ENCODE measurements around the gene IL34. TPM values are rescaled to one million over a fixed set of nuclear protein-coding genes. Genes with fewer than 3 reads are reported as not detected.

The IL34 gene
- total RNA-seq, 3 donors from 2014 or later (not counting 1 experiment from before 2014, with no cell fraction given): 0.48 to 0.54 TPM; not detected in 1

DNA sequence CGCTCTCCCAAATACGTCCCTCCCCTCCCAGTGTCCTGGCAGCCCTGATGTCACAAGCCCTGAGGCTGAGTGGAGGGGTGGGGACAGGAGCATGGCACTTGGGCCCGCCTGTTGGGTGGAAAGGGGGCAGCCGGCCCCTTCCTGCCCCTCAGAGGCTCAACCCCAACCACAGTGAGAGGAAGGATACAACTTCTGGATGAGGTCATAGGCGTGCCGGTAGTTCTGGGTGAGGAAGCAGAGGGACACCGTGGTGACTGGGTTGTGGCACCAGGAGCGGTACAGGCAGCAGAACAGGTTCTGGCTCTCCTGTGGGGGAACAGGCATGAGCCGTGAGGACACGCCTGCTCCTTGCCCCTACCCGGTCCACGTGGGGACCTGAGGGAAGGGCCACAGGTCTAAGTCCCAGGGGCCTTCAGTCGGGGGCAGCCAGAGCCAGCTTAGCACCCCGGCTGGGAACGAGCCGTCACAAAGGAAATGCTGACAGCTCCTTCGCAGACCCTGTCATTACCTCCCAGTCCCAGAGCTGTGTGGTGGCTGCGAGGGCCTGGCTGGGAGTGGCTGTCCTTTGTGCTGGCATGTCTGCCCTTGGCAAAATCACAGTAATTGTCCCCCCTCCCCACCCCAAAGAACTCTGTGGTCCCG lies 50.7 kb downstream of the IL34 start:
- Histone ChIP-seq H3K4me1 (ENCODE audit: control insufficient read depth, insufficient read depth, low read length) (peaks cover 27% of the 10 kb centered on the region), H3K27ac (ENCODE audit: low read length) (no peak overlapping the region), H3K9me3 (ENCODE audit: control insufficient read depth, insufficient read depth, low read length) (no peaks in the 10 kb centered on the region), H3K36me3 (ENCODE audit: control insufficient read depth, insufficient read depth, low read length) (peaks cover 2% of the 10 kb centered on the region), H3K27me3 (ENCODE audit: control insufficient read depth, insufficient read depth, low read length) (no peaks in the 10 kb centered on the region), H3K4me3 (ENCODE audit: low read length) (no peak overlapping the region)
- 42% methylated on average over 16 of the region's 19 CpGs for WGBS (ENCODE audit: insufficient coverage)
- no peaks in the 10 kb centered on the region for H3K9me3 Mint-ChIP-seq
- no peaks in the 10 kb centered on the region for H3K27me3 Mint-ChIP-seq (ENCODE audit: low read depth in 2 of 2)
- ATAC-seq: peak in 2 of 3 donors; percentile 30 to 34
- H3K4me3 Mint-ChIP-seq: no peak overlapping the region
- DNase-seq: peak in 1 of 2 donors; percentile 37
- no peaks in the 10 kb centered on the region for H3K36me3 Mint-ChIP-seq
- TF ChIP-seq, protein P1, sequence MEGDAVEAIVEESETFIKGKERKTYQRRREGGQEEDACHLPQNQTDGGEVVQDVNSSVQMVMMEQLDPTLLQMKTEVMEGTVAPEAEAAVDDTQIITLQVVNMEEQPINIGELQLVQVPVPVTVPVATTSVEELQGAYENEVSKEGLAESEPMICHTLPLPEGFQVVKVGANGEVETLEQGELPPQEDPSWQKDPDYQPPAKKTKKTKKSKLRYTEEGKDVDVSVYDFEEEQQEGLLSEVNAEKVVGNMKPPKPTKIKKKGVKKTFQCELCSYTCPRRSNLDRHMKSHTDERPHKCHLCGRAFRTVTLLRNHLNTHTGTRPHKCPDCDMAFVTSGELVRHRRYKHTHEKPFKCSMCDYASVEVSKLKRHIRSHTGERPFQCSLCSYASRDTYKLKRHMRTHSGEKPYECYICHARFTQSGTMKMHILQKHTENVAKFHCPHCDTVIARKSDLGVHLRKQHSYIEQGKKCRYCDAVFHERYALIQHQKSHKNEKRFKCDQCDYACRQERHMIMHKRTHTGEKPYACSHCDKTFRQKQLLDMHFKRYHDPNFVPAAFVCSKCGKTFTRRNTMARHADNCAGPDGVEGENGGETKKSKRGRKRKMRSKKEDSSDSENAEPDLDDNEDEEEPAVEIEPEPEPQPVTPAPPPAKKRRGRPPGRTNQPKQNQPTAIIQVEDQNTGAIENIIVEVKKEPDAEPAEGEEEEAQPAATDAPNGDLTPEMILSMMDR (IDR thresholded peaks at IDR 0.05): no peak
- peaks cover 0 to 35% of the 10 kb centered on the region in 2 donors for H3K4me1 Mint-ChIP-seq
- peak overlapping the region in 1 of 2 donors; percentile 86 for H3K27ac Mint-ChIP-seq
- intact Hi-C loops (cut with micrococcal nuclease): no loop called here

DNA sequence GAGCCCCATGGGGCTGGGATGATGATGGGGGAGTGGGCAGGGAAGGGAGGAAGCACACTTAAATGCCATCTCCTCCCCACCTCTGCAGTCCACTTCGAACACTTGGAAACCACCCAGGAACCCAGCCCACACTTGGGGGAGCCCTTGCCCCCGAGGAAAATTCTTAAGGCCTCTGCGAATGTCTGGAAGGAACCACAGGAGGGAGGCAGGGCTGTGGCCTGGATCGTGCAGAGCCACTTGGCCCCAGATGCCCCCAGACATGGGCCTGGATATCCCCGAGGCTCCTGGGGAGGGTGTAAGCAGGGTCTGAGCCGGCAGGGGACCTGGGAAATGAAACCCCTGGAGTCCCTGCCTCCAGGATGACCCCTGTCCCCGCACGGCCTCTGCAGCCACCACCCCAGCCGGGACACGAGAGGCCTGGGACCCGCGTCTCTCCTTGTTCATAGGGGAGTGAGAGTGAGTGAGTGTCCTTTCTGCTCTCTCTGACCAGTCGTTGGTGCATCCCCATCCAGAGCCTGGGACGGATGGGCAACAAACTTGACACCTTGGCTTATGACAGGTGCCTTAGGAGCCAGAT lies 51.3 kb downstream of the IL34 start:
- no peak overlapping the region for H3K27ac ChIP-seq (ENCODE audit: low read length)
- ATAC-seq (no peak), DNase-seq (no peak)
- H3K27me3 ChIP-seq (ENCODE audit: control insufficient read depth, insufficient read depth, low read length): no peaks in the 10 kb centered on the region
- no peaks in the 10 kb centered on the region for H3K9me3 ChIP-seq (ENCODE audit: control insufficient read depth, insufficient read depth, low read length)
- TF ChIP-seq, protein P1 (IDR thresholded peaks at IDR 0.05): no peak
- Mint-ChIP-seq H3K9me3 (no peaks in the 10 kb centered on the region), H3K4me3 (no peak overlapping the region), H3K36me3 (no peaks in the 10 kb centered on the region), H3K27ac (no peak overlapping the region), H3K4me1 (peaks cover 0 to 35% of the 10 kb centered on the region in 2 donors), H3K27me3 (ENCODE audit: low read depth in 2 of 2) (no peaks in the 10 kb centered on the region)
- peaks cover 27% of the 10 kb centered on the region for H3K4me1 ChIP-seq (ENCODE audit: control insufficient read depth, insufficient read depth, low read length)
- 80% methylated on average over 14 of the region's 14 CpGs for WGBS (ENCODE audit: insufficient coverage)
- H3K4me3 ChIP-seq (ENCODE audit: low read length): no peak overlapping the region
- H3K36me3 ChIP-seq (ENCODE audit: control insufficient read depth, insufficient read depth, low read length): peaks cover 2% of the 10 kb centered on the region
- intact Hi-C loops (cut with micrococcal nuclease): no loop called here

DNA sequence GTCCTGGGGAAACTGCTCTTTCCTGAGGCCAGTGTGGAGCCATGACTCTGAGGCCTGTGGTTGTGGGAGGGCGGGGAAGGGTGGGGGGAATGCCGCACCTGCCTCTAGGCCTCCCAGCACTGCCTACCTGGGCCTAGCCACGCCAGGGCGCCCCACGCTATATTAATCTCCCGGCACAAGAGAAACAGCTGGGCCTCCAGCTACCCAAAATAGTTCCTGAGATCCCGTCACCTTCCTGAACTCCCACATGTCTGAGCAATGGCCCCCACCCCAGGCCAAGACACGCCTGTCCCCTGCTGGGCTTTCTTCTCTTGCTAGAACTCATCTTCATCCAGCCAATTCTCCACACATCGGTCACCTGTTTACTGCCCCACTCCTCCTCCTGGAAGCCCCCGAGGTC lies 52.5 kb downstream of the IL34 start:
- WGBS (ENCODE audit: insufficient coverage): 93% methylated on average over 10 of the region's 10 CpGs
- Mint-ChIP-seq H3K36me3 (no peaks in the 10 kb centered on the region), H3K9me3 (no peaks in the 10 kb centered on the region), H3K27me3 (ENCODE audit: low read depth in 2 of 2) (no peaks in the 10 kb centered on the region), H3K27ac (peak overlapping the region in 1 of 2 donors; percentile 8), H3K4me3 (no peak overlapping the region), H3K4me1 (peaks cover 0 to 35% of the 10 kb centered on the region in 2 donors)
- Histone ChIP-seq H3K9me3 (ENCODE audit: control insufficient read depth, insufficient read depth, low read length) (no peaks in the 10 kb centered on the region), H3K27me3 (ENCODE audit: control insufficient read depth, insufficient read depth, low read length) (no peaks in the 10 kb centered on the region), H3K4me1 (ENCODE audit: control insufficient read depth, insufficient read depth, low read length) (peaks cover 27% of the 10 kb centered on the region), H3K36me3 (ENCODE audit: control insufficient read depth, insufficient read depth, low read length) (peaks cover 2% of the 10 kb centered on the region), H3K27ac (ENCODE audit: low read length) (no peak overlapping the region), H3K4me3 (ENCODE audit: low read length) (no peak overlapping the region)
- no peak for DNase-seq
- intact Hi-C loops (cut with micrococcal nuclease): no loop called here
- TF ChIP-seq, protein P1 (IDR thresholded peaks at IDR 0.05): no peak
- ATAC-seq: no peak

Data from natural killer cell (primary cell).